Measurements from ENCODE around the gene HIC1. TPM values are rescaled to one million over a fixed set of nuclear protein-coding genes. Genes with fewer than 3 reads are reported as not detected.

The HIC1 gene
- total and polyA plus RNA-seq, 9 of the 15 experiments (the other 6 are each of a cell fraction or from before 2014, with no cell fraction given) = 0.01 to 2.5 (median 0.18) TPM

- TF ChIP-seq, protein P1, sequence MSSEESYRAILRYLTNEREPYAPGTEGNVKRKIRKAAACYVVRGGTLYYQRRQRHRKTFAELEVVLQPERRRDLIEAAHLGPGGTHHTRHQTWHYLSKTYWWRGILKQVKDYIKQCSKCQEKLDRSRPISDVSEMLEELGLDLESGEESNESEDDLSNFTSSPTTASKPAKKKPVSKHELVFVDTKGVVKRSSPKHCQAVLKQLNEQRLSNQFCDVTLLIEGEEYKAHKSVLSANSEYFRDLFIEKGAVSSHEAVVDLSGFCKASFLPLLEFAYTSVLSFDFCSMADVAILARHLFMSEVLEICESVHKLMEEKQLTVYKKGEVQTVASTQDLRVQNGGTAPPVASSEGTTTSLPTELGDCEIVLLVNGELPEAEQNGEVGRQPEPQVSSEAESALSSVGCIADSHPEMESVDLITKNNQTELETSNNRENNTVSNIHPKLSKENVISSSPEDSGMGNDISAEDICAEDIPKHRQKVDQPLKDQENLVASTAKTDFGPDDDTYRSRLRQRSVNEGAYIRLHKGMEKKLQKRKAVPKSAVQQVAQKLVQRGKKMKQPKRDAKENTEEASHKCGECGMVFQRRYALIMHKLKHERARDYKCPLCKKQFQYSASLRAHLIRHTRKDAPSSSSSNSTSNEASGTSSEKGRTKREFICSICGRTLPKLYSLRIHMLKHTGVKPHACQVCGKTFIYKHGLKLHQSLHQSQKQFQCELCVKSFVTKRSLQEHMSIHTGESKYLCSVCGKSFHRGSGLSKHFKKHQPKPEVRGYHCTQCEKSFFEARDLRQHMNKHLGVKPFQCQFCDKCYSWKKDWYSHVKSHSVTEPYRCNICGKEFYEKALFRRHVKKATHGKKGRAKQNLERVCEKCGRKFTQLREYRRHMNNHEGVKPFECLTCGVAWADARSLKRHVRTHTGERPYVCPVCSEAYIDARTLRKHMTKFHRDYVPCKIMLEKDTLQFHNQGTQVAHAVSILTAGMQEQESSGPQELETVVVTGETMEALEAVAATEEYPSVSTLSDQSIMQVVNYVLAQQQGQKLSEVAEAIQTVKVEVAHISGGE (CRISPR knock-in tag; IDR thresholded peaks at IDR 0.05) = peak in 2 of 3 experiments; percentile 73 to 96; a peak in 5 of 6 replicates
- TF ChIP-seq HDAC3 (IDR thresholded peaks at IDR 0.05; ENCODE audit: borderline replicate concordance, partially characterized antibody) (no peak), XRCC3 (IDR thresholded peaks at IDR 0.05) (no peak), PML (IDR thresholded peaks at IDR 0.05; ENCODE audit: low read length) (peak; percentile 59; the same call in 1 of the 2 replicates), PRDM10 (IDR thresholded peaks at IDR 0.05; ENCODE audit: partially characterized antibody) (no peak), ZNF165 (CRISPR knock-in tag; IDR thresholded peaks at IDR 0.05; ENCODE audit: borderline replicate concordance) (no peak), RBBP5 (IDR thresholded peaks at IDR 0.05; ENCODE audit: borderline replicate concordance, insufficient read depth, low read length, poor library complexity, severe bottlenecking) (peak; percentile 82), CTBP1 (IDR thresholded peaks at IDR 0.05; ENCODE audit: borderline replicate concordance) (peak; percentile 68; the same call in 1 of the 2 replicates), ETS1 (conservative IDR thresholded peaks at IDR 0.05; ENCODE audit: control insufficient read depth, low read depth, low read length) (peak; percentile 49), GMEB1 (CRISPR knock-in tag; IDR thresholded peaks at IDR 0.05) (peak; percentile 42; the same call in 1 of the 2 replicates), POLR2AphosphoS5 (IDR thresholded peaks at IDR 0.05; ENCODE audit: control insufficient read depth, insufficient read depth, low read depth, low read length) (peak; percentile 74), SUPT5H (IDR thresholded peaks at IDR 0.05) (peak; percentile 74; the same call in 1 of the 2 replicates), SMC3 (conservative IDR thresholded peaks at IDR 0.05; ENCODE audit: insufficient read depth, low read depth, low read length) (0 out of 2 replicates have a peak, but pooled peaks have one; percentile 21), ZNF282 (CRISPR knock-in tag; IDR thresholded peaks at IDR 0.05) (no peak), WHSC1 (IDR thresholded peaks at IDR 0.05; ENCODE audit: low read length) (no peak), CSDE1 (IDR thresholded peaks at IDR 0.05) (peak; percentile 36 to 93; a peak in 2 of 4 replicates)
Measured at GRCh38 chr17:2041561-2042389, 13.1 kb upstream of the HIC1 start, which contains the start of gene OVCA2 (continued).

Measured in K562 (cell line).